GM12878 (cell line): Measurements from ENCODE around the gene FBXO42.

Experiments
- MXI1 ChIP-seq: fragments of 150-350 bp; IDR thresholded peaks from 2 replicates; pipeline ENCODE4 v1.6.1; 2011; ENCODE audit warnings: low read depth, mild to moderate bottlenecking, inconsistent platforms, low read length, improper control_type of control experiment
- NR2C2 ChIP-seq: IDR thresholded peaks from 2 replicates; pipeline ENCODE4 v1.6.1; 2011; ENCODE audit warnings: borderline replicate concordance, low read depth; ENCODE audit not compliant: control insufficient read depth, insufficient read length
- POLR2AphosphoS5 ChIP-seq: IDR thresholded peaks from 2 replicates; pipeline ENCODE4 v1.6.1; 2011; ENCODE audit warnings: mild to moderate bottlenecking, low read length, inconsistent platforms
- RBBP5 ChIP-seq: fragments of 200-600 bp; sonication (generic); conservative IDR thresholded peaks from 2 replicates; pipeline ENCODE4 v1.6.1; 2016
- SMC3 ChIP-seq: IDR thresholded peaks from 2 replicates; pipeline ENCODE4 v1.6.1; 2011; ENCODE audit warnings: low read length, improper control_type of control experiment, borderline replicate concordance
- TF ChIP-seq, protein P1 (sequence below), 3 experiments: IDR thresholded peaks in 2 of 3; conservative IDR thresholded peaks in 1 of 3; 2 replicates each; pipeline ENCODE4 v1.5.1; 2011; ENCODE audit warnings: low read depth in 3 of 3, low read length in 3 of 3, mild to moderate bottlenecking in 3 of 3, control low read depth in 2 of 3, moderate library complexity in 2 of 3, inconsistent platforms in 1 of 3, mixed read lengths in 1 of 3; ENCODE audit not compliant: control insufficient read depth in 2 of 3, insufficient read depth in 1 of 3; ENCODE audit errors: extremely low read depth in 1 of 3

DNA sequence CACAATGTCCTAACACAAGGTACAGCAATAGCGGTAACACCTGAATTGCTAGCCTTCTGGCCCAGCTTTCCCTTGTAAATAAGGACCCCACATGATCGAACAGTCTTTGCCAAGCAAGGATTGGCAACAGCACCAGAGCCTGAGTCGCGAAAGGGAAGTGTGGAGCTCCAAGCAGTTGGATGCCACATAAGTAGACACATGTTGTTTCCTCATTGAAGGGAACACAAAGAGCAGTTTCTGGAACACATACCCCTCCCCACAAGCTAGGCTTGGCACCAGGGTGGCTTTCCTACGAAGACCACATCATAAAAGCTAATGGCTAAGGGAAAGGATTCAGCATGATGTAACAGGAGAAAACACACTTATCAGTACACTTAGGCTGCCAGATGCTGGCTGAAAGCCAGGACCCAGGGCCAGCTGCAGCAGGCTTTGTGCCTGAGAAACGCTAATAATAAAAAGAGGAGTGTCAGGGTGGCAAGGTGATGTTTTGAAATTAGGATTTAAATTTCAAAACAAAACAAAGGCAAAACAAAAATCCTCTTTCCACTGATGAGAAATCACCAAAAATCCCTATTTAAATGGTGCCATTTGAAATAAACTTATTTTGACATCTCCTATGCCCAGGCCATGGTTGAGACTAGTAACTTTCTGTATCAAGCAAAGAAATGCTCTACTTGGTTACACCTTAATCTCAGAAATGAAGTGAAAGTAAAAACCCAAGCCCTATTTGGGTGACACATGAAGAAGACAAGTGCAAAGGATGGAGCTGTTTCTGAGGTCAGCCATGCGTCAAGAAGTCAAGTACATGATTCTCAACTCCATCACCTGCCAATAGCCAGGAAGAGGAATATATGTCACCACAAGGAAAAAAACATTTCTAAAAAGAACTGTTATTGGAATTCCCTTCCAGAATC, 103.4 kb downstream of the FBXO42 start:
- TF ChIP-seq MXI1 (no peak), SMC3 (no peak), NR2C2 (no peak), POLR2AphosphoS5 (no peak), RBBP5 (no peak)
- TF ChIP-seq, protein P1, sequence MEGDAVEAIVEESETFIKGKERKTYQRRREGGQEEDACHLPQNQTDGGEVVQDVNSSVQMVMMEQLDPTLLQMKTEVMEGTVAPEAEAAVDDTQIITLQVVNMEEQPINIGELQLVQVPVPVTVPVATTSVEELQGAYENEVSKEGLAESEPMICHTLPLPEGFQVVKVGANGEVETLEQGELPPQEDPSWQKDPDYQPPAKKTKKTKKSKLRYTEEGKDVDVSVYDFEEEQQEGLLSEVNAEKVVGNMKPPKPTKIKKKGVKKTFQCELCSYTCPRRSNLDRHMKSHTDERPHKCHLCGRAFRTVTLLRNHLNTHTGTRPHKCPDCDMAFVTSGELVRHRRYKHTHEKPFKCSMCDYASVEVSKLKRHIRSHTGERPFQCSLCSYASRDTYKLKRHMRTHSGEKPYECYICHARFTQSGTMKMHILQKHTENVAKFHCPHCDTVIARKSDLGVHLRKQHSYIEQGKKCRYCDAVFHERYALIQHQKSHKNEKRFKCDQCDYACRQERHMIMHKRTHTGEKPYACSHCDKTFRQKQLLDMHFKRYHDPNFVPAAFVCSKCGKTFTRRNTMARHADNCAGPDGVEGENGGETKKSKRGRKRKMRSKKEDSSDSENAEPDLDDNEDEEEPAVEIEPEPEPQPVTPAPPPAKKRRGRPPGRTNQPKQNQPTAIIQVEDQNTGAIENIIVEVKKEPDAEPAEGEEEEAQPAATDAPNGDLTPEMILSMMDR (IDR thresholded peaks at IDR 0.05 in 2 of 3, conservative IDR thresholded peaks at IDR 0.05 in 1 of 3; ENCODE audit: control insufficient read depth in 2 of 3, extremely low read depth in 1 of 3, insufficient read depth in 1 of 3, low read depth in 3 of 3, low read length in 3 of 3) = no peak
